NCI-H748 treated with DMSO at 0.1 percent for 48 hours (cell line): ENCODE measurements around the gene GRB10.
"Not testable (repeated sequence)": the region's sequence is repeated elsewhere in the genome, so short reads cannot be mapped to it uniquely, and the experiment has no call there.

Experiments used
- DNase-seq: peaks from one replicate; lab custom pipeline; 2025; lab: John Stamatoyannopoulos, UW

GRB10 gene

DNA sequence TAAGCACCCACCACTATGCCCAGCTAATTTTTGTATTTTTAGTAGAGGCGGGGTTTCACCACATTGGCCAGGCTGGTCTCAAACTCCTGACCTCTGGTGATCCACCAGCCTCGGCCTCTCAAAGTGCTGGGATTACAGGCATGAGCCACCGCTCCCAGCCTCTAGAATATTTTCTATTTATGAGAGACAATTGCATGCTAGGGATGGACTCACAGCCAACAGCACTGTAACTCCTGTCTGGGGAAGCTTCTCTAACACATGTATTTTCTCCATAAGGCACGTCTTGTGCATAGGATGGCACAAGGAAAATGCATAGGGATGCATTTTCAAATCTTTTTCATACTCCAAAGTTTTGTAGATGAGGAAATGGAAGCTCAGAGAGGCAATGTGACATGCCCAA lies 237.1 kb downstream of the GRB10 start:
- not testable (repeated sequence) for DNase-seq

GRCh38 chr7:50544992-50545391 lies 237.7 kb downstream of the GRB10 start:
- DNase-seq = peak; percentile 14

- DNase-seq = no peak
These were observed 238.8 kb downstream of the GRB10 start for GRCh38 chr7:50543776-50544442.

DNA sequence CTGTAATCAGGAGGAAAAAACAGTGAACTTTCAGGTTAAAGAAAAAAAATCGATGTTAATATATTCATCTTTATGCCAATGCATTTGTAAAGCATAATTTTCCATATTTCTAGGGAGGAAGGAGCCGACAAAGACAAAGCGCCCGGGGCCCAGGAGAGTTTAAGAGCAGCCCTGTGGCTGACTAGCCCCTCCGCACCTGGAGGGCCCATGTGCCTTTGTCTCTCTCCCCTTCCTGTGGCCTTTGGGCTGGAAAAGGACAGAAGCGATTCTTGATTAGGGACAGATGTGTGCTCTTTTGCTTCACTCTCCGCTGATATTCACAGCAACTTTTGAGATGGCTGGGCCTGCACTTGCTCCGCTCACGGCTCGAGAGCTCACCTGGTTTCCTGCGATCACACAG lies 240.6 kb downstream of the GRB10 start:
- DNase-seq = no peak

DNA sequence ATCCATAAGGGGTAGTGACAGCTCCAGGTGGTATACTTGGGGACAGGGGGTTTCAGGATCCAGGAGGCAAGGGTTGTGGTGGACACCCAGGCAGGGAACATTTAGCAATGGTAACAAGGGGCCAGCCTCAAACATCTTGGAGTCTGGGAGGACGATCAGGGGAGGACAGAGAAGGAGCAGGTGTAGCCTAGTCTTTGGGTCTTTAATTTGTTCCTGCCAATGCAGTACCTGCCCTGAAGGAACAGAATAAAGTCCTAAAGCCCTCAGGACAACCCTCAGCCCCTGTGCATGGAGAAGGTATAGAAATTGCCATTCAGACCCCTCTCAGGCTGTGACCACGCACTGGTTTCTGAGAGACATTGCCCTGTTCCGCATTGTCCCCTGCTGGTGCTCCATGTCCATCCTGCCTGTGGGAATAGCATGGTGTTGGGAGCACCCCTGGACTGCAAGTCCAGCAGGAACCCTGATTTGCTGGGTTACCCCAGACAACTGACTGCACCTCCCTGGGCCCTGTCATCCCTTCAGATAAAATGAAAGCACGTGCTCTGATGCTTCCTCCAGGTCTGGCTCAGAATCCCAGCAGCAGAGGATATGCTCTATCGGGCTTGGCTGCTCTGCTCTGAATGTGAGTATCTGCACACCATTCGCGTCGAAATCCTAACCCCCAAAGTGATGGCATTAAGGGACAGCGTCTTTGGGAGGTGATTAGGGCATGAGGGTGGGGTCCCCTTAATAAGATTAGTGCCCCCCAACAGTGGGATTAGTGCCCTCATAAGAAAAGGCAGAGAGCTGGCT lies 241.7 kb downstream of the GRB10 start:
- no peak for DNase-seq
